ENCODE data around the gene PLIN3.

- TF ChIP-seq POLR2A (IDR thresholded peaks at IDR 0.05) (no peak), CTCF (IDR thresholded peaks at IDR 0.05 in 8 of 11, conservative IDR thresholded peaks at IDR 0.05 in 3 of 11) (no peak)
Observed at GRCh38 chr19:4889034-4889815, 21.8 kb upstream of the PLIN3 start.

All from spleen (tissue), 7 donors.